ENCODE results near the gene PCSK6. TPM values are rescaled to one million over a fixed set of nuclear protein-coding genes. Genes with fewer than 3 reads are reported as not detected.

Gene PCSK6
- total RNA-seq, 2 experiments from 2014 or later, result 0.28 TPM; not detected in 1

- Mint-ChIP-seq H3K4me1 (ENCODE audit: low read depth) (no peaks in the 10 kb centered on the region), H3K36me3 (ENCODE audit: low read depth) (no peaks in the 10 kb centered on the region), H3K27ac (no peak overlapping the region), H3K4me3 (no peak overlapping the region), H3K27me3 (peaks cover 57% of the 10 kb centered on the region), H3K9me3 (no peaks in the 10 kb centered on the region)
- Histone ChIP-seq H3K4me3 (ENCODE audit: low read length) (no peak overlapping the region), H3K4me1 (ENCODE audit: insufficient read depth, low read length) (peaks cover 5% of the 10 kb centered on the region), H3K36me3 (ENCODE audit: insufficient read depth, low read length) (no peaks in the 10 kb centered on the region), H3K27ac (ENCODE audit: low read depth in 1 of 2, low read length in 2 of 2) (no peak overlapping the region), H3K9me3 (ENCODE audit: control insufficient read depth in 1 of 2, insufficient read depth in 1 of 2, low read length in 2 of 2) (peaks cover 0 to 7% of the 10 kb centered on the region in 2 experiments), H3K27me3 (ENCODE audit: control insufficient read depth in 1 of 2, insufficient read depth in 2 of 2, low read length in 2 of 2) (peaks cover 13 to 23% of the 10 kb centered on the region in 2 experiments)
- DNase-seq (no peak), ATAC-seq (ENCODE audit: poor library complexity) (no peak)
- intact Hi-C loops (cut with DNase I, micrococcal nuclease), result no loop called here
- ChIA-PET POLR2A (no interaction called here), CTCF (no interaction called here)
- TF ChIP-seq CTCF (IDR thresholded peaks at IDR 0.05), result no peak
These were observed 88.2 kb downstream of the PCSK6 start for GRCh38 chr15:101401286-101401685.

- no peak for TF ChIP-seq CTCF (IDR thresholded peaks at IDR 0.05)
- H3K36me3 Mint-ChIP-seq (ENCODE audit: low read depth), result no peaks in the 10 kb centered on the region
- ChIA-PET POLR2A (no interaction called here), CTCF (no interaction called here)
- Histone ChIP-seq H3K36me3 (ENCODE audit: insufficient read depth, low read length) (no peaks in the 10 kb centered on the region), H3K9me3 (ENCODE audit: control insufficient read depth in 1 of 2, insufficient read depth in 1 of 2, low read length in 2 of 2) (peaks cover 0 to 7% of the 10 kb centered on the region in 2 experiments), H3K27me3 (ENCODE audit: control insufficient read depth in 1 of 2, insufficient read depth in 2 of 2, low read length in 2 of 2) (peaks cover 8 to 28% of the 10 kb centered on the region in 2 experiments), H3K27ac (ENCODE audit: low read depth in 1 of 2, low read length in 2 of 2) (no peak overlapping the region), H3K4me1 (ENCODE audit: insufficient read depth, low read length) (peaks cover 5% of the 10 kb centered on the region), H3K4me3 (ENCODE audit: low read length) (no peak overlapping the region)
- peaks cover 58% of the 10 kb centered on the region for H3K27me3 Mint-ChIP-seq
- H3K4me1 Mint-ChIP-seq (ENCODE audit: low read depth), result no peaks in the 10 kb centered on the region
- no peak for ATAC-seq (ENCODE audit: poor library complexity)
- H3K9me3 Mint-ChIP-seq, result no peaks in the 10 kb centered on the region
- DNase-seq, result no peak
- H3K4me3 Mint-ChIP-seq, result no peak overlapping the region
- intact Hi-C loops (cut with DNase I, micrococcal nuclease), result no loop called here
- no peak overlapping the region for H3K27ac Mint-ChIP-seq
These were observed 90.1 kb downstream of the PCSK6 start for GRCh38 chr15:101399431-101399830.

GRCh38 chr15:101398247-101398646, 91.3 kb downstream of the PCSK6 start:
- intact Hi-C loops (cut with DNase I, micrococcal nuclease), result no loop called here
- POLR2A ChIA-PET, result no interaction called here
- ATAC-seq (ENCODE audit: poor library complexity), result no peak
- no peaks in the 10 kb centered on the region for H3K4me1 Mint-ChIP-seq (ENCODE audit: low read depth)
- no peak overlapping the region for H3K27ac Mint-ChIP-seq
- no peaks in the 10 kb centered on the region for H3K36me3 Mint-ChIP-seq (ENCODE audit: low read depth)
- peaks cover 0 to 7% of the 10 kb centered on the region in 2 experiments for H3K9me3 ChIP-seq (ENCODE audit: control insufficient read depth in 1 of 2, insufficient read depth in 1 of 2, low read length in 2 of 2)
- no peak overlapping the region for H3K4me3 Mint-ChIP-seq
- H3K36me3 ChIP-seq (ENCODE audit: insufficient read depth, low read length), result no peaks in the 10 kb centered on the region
- peaks cover 8 to 28% of the 10 kb centered on the region in 2 experiments for H3K27me3 ChIP-seq (ENCODE audit: control insufficient read depth in 1 of 2, insufficient read depth in 2 of 2, low read length in 2 of 2)
- TF ChIP-seq CTCF (IDR thresholded peaks at IDR 0.05), result no peak
- no peak for DNase-seq
- CTCF ChIA-PET, result no interaction called here
- H3K4me1 ChIP-seq (ENCODE audit: insufficient read depth, low read length), result peaks cover 5% of the 10 kb centered on the region
- H3K9me3 Mint-ChIP-seq, result no peaks in the 10 kb centered on the region
- H3K27me3 Mint-ChIP-seq, result peaks cover 65% of the 10 kb centered on the region
- H3K27ac ChIP-seq (ENCODE audit: low read depth in 1 of 2, low read length in 2 of 2), result no peak overlapping the region
- no peak overlapping the region for H3K4me3 ChIP-seq (ENCODE audit: low read length)

Data from CD4-positive, alpha-beta T cell (primary cell).